CD14-positive monocyte (primary cell): ENCODE results near the gene FGFR3. TPM values are rescaled to one million over a fixed set of nuclear protein-coding genes. Genes with fewer than 3 reads are reported as not detected.

Experiments
- DNase-seq, 3 donors: peaks; one replicate each; pipeline ENCODE4 v3.0.0-alpha.2; 2011 to 2022
- H2AFZ ChIP-seq: 2 replicates; pipeline ENCODE4 v1.6.0; 2012; ENCODE audit warnings: mild to moderate bottlenecking, low read depth, low read length, inconsistent platforms; ENCODE audit not compliant: insufficient read depth, poor library complexity, severe bottlenecking
- H3K27ac ChIP-seq, 2 donors: 1 replicate in 1 of 2; 2 replicates in 1 of 2; pipeline ENCODE4 v1.5.1; 2012 to 2013; ENCODE audit warnings: low read length in 2 of 2, control low read depth in 1 of 2, inconsistent platforms in 1 of 2, low read depth in 1 of 2, mild to moderate bottlenecking in 1 of 2
- H3K27me3 ChIP-seq, 2 donors: one replicate each; pipeline versions ENCODE4 v1.6.0 to v1.6.1; 2011 to 2013; ENCODE audit warnings: low read length in 2 of 2; ENCODE audit not compliant: control insufficient read depth in 2 of 2, insufficient read depth in 2 of 2
- H3K36me3 ChIP-seq, 2 donors: replicated peaks in 1 of 2; 1 replicate in 1 of 2; 2 replicates in 1 of 2; pipeline versions ENCODE4 v1.5.1 to v1.6.1; 2012 to 2013; ENCODE audit warnings: low read length in 2 of 2, control low read depth in 1 of 2, inconsistent platforms in 1 of 2, mild to moderate bottlenecking in 1 of 2; ENCODE audit not compliant: insufficient read depth in 2 of 2, control insufficient read depth in 1 of 2
- H3K4me1 ChIP-seq, 2 donors: 1 replicate in 1 of 2; 2 replicates in 1 of 2; pipeline versions ENCODE4 v1.5.1 to v1.6.1; 2012 to 2013; ENCODE audit warnings: low read length in 2 of 2, control low read depth in 1 of 2, inconsistent platforms in 1 of 2, mild to moderate bottlenecking in 1 of 2, moderate library complexity in 1 of 2; ENCODE audit not compliant: insufficient read depth in 2 of 2, control insufficient read depth in 1 of 2
- H3K4me2 ChIP-seq: replicated peaks from 2 replicates; pipeline ENCODE3; 2012; ENCODE audit warnings: low read length, moderate library complexity, mild to moderate bottlenecking; ENCODE audit not compliant: poor library complexity, severe bottlenecking; ENCODE audit errors: extremely low read depth
- H3K4me3 ChIP-seq, 3 experiments: fragments of 200-600 bp in 1 of 3; sonication (generic) in 1 of 3; replicated peaks in 1 of 3; 1 replicate in 2 of 3; 2 replicates in 1 of 3; pipeline ENCODE4 v1.5.1; 2011 to 2013; ENCODE audit warnings: low read length in 3 of 3, mild to moderate bottlenecking in 3 of 3, control low read depth in 2 of 3, low read depth in 2 of 3, inconsistent platforms in 1 of 3, moderate library complexity in 1 of 3
- H3K79me2 ChIP-seq: 2 replicates; pipeline ENCODE4 v1.6.0; 2012; ENCODE audit warnings: mild to moderate bottlenecking, control low read depth, inconsistent platforms, low read length, moderate library complexity; ENCODE audit not compliant: insufficient read depth
- H3K9ac ChIP-seq: 2 replicates; pipeline ENCODE4 v1.6.0; 2017; ENCODE audit warnings: low read length, mild to moderate bottlenecking; ENCODE audit not compliant: insufficient read depth, poor library complexity, severe bottlenecking
- H3K9me3 ChIP-seq, 2 donors: replicated peaks in 1 of 2; 1 replicate in 1 of 2; 2 replicates in 1 of 2; pipeline versions ENCODE4 v1.5.1 to v1.6.1; 2012 to 2013; ENCODE audit warnings: low read length in 2 of 2, control low read depth in 1 of 2; ENCODE audit not compliant: control insufficient read depth in 1 of 2, insufficient read depth in 1 of 2
- H4K20me1 ChIP-seq: 2 replicates; pipeline ENCODE4 v1.6.0; 2012; ENCODE audit warnings: mild to moderate bottlenecking, low read length, control low read depth, moderate library complexity; ENCODE audit not compliant: insufficient read depth
- H3K27ac Mint-ChIP-seq, 7 donors: one replicate each; pipeline ENCODE4 v1.8.0; 2020; ENCODE audit warnings: mild to moderate bottlenecking in 7 of 7, mixed read lengths in 7 of 7, moderate library complexity in 6 of 7, inconsistent platforms in 2 of 7
- H3K27me3 Mint-ChIP-seq, 3 donors: one replicate each; pipeline ENCODE4 v1.8.0; 2021 to 2022; ENCODE audit warnings: low read depth in 3 of 3, mild to moderate bottlenecking in 3 of 3, mixed read lengths in 3 of 3, moderate library complexity in 3 of 3, inconsistent platforms in 1 of 3
- H3K36me3 Mint-ChIP-seq, 2 donors: one replicate each; pipeline ENCODE4 v1.8.0; 2020; ENCODE audit warnings: mixed read lengths in 2 of 2, inconsistent platforms in 1 of 2, mild to moderate bottlenecking in 1 of 2
- H3K4me1 Mint-ChIP-seq: one replicate; pipeline ENCODE4 v1.8.0; 2020; ENCODE audit warnings: mild to moderate bottlenecking, mixed read lengths
- H3K4me3 Mint-ChIP-seq, 2 donors: one replicate each; pipeline ENCODE4 v1.8.0; 2020; ENCODE audit warnings: mild to moderate bottlenecking in 2 of 2, mixed read lengths in 2 of 2, moderate library complexity in 1 of 2
- H3K9me3 Mint-ChIP-seq, 7 donors: one replicate each; pipeline ENCODE4 v1.8.0; 2020 to 2022; ENCODE audit warnings: mixed read lengths in 7 of 7, mild to moderate bottlenecking in 6 of 7, moderate library complexity in 6 of 7, inconsistent platforms in 2 of 7
- WGBS: methylation state at CpG from one replicate; pipeline ENCODE4 v1.1.5; 2013; ENCODE audit warnings: missing lambda C conversion rate; ENCODE audit not compliant: insufficient coverage; 5-methylcytosine and 5-hydroxymethylcytosine counted together
- intact Hi-C, 2 donors: fragments of 100-400 bp; cut with micrococcal nuclease; formaldehyde crosslinking; loops; one replicate each; pipeline versions ENCODE4 v1.15.0 to v1.15.1; 2023
- polyA plus RNA-seq, 3 donors: library from polyadenylated mRNA; depleted of rRNA in 1 of 3; unstranded in 2 of 3; stranded (reverse) in 1 of 3; fragments of 300-500 nt in 2 of 3; fragments of >200 nt in 1 of 3; fragmentation: Illumina TruSeq in 2 of 3; gene quantifications; 1 replicate in 2 of 3; 2 replicates in 1 of 3; pipeline ENCODE4 v1.2.3, GENCODE V29; 2012 to 2021
- TF ChIP-seq, protein P1 (sequence below): fragments of 200-600 bp; IDR thresholded peaks from one replicate; pipeline ENCODE4 v1.8.0; 2022; ENCODE audit warnings: antibody characterized with exemption, mild to moderate bottlenecking

FGFR3 gene
- polyA plus RNA-seq, 3 donors = 0.07 TPM; not detected in 2

DNA sequence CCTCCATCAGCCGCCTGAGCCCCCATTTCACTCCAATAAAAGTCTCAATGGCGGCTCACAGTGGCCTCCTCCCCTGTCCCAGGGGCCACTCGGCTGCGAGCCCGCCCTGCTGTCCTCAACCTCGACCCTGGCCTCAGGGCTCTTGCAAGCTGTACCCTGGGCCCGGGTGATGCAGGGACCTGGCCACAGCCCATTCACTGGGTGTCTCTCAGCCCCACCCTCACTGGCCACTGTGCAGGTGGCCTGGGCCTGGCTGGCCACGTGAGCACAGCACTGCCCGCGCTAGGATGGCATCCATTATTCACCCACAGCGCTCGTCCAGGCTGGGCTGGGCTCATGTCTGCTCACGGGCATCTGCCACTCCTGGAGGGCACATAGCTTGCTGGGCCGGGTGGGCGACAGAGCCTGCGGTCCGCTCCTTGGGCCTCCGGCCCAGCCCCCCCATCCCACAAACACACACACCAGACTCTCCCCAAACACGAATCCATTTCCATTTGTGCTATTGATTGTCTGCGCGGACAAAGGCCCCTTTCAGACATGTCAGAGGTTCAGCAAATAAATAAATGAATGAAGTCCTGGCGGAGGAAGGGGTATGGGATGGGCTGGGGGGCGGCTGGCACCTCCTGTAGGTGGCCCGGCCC is 16.5 kb upstream of the FGFR3 start:
- Histone ChIP-seq H3K27ac (no peak overlapping the region), H3K4me3 (no peak overlapping the region), H3K4me1 (no peaks in the 10 kb centered on the region), H3K36me3 (no peaks in the 10 kb centered on the region), H3K9ac (no peak overlapping the region), H2AFZ (no peak overlapping the region), H3K27me3 (no peaks in the 10 kb centered on the region), H3K9me3 (no peaks in the 10 kb centered on the region), H3K79me2 (no peaks in the 10 kb centered on the region), H4K20me1 (no peaks in the 10 kb centered on the region), H3K4me2 (no peak overlapping the region)
- Mint-ChIP-seq H3K4me3 (no peak overlapping the region), H3K9me3 (no peaks in the 10 kb centered on the region), H3K27ac (no peak overlapping the region), H3K4me1 (no peaks in the 10 kb centered on the region), H3K36me3 (no peaks in the 10 kb centered on the region), H3K27me3 (peaks cover 2 to 5% (median 2%) of the 10 kb centered on the region in 3 donors)
- DNase-seq = no peak
- TF ChIP-seq, protein P1, sequence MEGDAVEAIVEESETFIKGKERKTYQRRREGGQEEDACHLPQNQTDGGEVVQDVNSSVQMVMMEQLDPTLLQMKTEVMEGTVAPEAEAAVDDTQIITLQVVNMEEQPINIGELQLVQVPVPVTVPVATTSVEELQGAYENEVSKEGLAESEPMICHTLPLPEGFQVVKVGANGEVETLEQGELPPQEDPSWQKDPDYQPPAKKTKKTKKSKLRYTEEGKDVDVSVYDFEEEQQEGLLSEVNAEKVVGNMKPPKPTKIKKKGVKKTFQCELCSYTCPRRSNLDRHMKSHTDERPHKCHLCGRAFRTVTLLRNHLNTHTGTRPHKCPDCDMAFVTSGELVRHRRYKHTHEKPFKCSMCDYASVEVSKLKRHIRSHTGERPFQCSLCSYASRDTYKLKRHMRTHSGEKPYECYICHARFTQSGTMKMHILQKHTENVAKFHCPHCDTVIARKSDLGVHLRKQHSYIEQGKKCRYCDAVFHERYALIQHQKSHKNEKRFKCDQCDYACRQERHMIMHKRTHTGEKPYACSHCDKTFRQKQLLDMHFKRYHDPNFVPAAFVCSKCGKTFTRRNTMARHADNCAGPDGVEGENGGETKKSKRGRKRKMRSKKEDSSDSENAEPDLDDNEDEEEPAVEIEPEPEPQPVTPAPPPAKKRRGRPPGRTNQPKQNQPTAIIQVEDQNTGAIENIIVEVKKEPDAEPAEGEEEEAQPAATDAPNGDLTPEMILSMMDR = no peak
- 95% methylated on average over 16 of the region's 24 CpGs for WGBS
- intact Hi-C loops = no loop called here

DNA sequence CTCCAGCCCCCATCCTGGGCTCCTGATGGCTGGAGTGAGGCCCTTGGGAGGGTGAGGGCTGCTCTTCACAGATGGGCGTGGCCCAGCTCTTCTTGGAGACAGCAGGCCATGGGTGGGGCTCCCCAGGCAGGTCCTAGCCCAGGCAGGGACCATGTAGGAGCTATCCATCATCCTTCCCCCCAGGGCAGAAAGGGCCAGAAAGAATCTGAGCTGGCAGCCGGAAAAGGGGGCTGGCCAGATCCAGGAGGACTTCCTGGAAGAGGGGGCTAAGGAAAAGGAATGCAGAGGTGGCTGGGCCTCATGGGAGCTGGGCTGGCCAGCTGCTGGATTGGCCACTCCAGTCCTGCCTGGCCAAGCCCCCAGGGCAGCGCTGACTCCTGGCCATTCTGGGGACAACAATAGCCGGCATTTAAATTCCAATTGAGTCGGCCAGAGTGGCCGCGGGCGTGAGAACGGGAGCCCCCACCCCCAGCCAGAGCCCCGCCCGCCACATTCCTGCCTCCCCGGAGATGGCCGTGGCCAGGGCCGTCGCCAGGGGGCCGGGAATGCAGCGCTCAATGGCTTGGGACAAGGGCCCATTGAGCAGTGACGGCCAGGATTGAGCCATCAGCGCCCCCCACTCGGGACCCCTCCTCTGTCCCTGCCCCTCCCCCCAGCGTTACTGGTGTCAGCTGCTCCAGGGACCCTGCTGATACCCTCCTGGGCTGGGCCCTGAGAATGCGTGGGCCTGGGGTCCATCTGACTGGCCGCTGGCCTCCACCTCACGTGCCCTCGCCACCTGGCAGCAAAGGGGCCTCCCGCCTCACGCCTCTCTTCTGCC is 15.1 kb upstream of the FGFR3 start:
- Mint-ChIP-seq H3K4me1 (no peaks in the 10 kb centered on the region), H3K9me3 (no peaks in the 10 kb centered on the region), H3K36me3 (no peaks in the 10 kb centered on the region), H3K27ac (no peak overlapping the region), H3K4me3 (no peak overlapping the region), H3K27me3 (peaks cover 0 to 4% (median 0%) of the 10 kb centered on the region in 3 donors)
- TF ChIP-seq, protein P1 = no peak
- Histone ChIP-seq H3K27me3 (no peaks in the 10 kb centered on the region), H3K27ac (no peak overlapping the region), H3K4me1 (no peaks in the 10 kb centered on the region), H3K9me3 (no peaks in the 10 kb centered on the region), H3K9ac (no peak overlapping the region), H3K4me3 (no peak overlapping the region), H3K4me2 (no peak overlapping the region), H3K36me3 (no peaks in the 10 kb centered on the region), H2AFZ (no peak overlapping the region), H3K79me2 (no peaks in the 10 kb centered on the region), H4K20me1 (no peaks in the 10 kb centered on the region)
- DNase-seq = no peak
- WGBS = 94% methylated on average over 26 of the region's 27 CpGs
- intact Hi-C loops = no loop called here
